HG03558 (cell line): ENCODE measurements around the gene TC2N.
"Not testable (repeated sequence)": the region's sequence is repeated elsewhere in the genome, so short reads cannot be mapped to it uniquely, and the experiment has no call there.

Experiments used
- ATAC-seq: cut with Tn5 transposase; IDR thresholded peaks from one replicate; pipeline ENCODE4 v1.9.1; 2021; ENCODE audit warnings: moderate number of reproducible peaks; ENCODE audit not compliant: unreplicated experiment; ENCODE audit errors: extremely low read depth

TC2N gene

DNA sequence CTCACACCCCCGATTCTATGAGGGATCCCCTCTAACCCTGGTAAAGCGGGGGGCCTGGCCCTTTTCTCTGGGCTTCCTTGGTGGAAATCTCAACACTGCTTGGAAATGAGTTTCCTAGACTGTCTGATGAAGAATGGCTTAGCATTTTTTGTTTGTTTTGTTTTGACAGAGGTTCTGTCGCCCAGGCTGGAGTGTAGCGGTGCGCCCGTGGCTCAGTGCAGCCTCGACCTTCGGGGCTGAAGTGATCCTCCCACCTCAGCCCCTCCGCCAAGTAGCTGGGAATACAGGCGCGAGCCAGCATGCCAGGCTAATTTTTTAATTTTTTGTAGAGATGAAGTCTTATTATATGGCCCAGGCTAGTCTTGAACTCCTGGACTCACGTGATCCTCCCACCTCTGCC lies 30.3 kb downstream of the TC2N start:
- no peak for ATAC-seq

- no peak for ATAC-seq
Observed at GRCh38 chr14:91835920-91836843, 31.2 kb downstream of the TC2N start.

DNA sequence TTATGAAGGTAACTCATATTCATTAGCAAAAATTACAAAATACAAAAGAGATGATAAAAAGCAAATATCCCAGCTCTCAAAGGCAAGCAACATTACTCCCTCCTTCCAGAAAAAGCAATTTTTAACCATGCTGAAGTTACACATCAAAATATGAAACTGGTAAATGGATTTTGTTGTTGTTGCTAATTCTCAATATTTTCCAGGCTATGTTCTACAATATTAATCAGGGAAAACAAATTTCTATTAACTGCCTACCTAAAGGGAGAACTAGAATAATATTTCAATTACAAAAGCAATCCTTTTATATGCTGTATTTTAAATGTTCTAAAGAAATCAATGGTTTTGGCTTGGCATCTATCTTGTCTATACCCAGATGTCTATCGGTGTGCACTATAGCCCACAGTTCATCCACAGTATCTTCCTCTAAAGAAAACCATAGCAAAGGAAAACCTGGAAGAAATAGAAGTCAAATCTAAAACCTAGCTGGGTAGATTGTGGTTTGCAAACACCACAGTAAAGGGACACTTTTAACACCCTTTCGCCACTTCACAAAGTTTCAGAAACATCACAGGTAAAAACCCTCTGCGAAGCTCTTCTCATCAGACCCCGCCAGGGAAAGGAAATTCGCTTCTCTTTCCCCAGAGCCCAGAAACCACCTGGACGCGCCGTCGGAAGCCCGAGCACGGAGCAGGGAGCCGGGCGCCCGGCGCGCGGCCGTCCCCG lies 32.0 kb downstream of the TC2N start:
- no peak for ATAC-seq

- no peak for ATAC-seq
Observed at GRCh38 chr14:91834571-91834970, 32.8 kb downstream of the TC2N start.

DNA sequence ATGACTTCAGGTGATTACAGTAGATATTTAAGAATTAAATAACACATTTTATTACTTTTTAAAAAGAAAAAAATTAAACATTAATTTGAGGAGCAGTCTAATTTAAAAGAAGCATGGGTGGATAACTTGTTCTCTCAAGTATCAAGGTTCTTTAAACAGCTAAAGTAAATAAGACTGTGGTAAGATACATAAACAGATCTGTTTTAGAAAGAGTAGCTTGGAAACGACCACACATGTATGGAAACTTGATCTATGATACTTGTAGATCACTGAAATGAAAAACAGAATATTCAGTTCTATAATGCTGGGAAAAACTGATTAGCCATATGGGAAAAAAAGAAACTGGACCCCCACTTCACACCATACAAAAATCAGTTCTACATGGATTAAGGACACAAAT lies 36.0 kb downstream of the TC2N start:
- ATAC-seq, result no peak

DNA sequence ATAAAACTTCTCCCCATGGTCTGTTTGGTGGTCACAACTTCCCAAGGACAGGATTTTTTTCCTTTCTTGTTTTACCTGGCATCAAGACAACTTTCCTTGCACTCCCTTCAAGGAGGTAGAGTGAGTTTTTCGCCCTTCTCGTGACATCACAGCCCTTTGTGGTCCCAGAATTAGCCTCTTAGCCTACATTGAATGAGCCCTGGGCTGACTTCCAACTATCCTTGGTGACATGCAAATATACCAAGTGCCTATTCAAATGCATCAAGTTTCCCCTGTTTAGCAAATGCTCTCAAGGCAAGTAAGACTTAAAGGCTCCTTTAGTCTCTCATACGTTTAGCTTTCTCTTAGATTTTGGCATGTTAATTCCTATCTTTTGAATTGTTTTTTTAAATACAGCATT lies 36.6 kb downstream of the TC2N start:
- ATAC-seq, result no peak

GRCh38 chr14:91829511-91829910 lies 37.8 kb downstream of the TC2N start:
- ATAC-seq, result no peak

DNA sequence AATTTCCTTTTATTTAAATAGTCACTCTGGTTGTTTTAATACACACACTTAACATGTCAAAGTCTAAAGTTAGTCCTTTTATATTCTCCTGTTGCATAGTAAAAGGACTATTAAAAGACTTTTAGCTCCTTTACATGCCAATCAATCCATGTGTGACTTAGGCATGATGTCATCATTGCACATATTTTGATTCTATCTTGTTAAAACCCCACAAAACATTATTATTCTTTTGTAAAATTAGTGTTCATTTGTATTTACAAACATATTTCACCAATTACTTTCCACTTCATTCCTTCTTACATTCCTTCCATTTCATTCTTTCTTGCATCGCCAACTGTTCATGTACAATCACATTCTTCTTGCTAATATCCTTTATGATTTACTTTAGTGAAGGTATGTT lies 39.6 kb downstream of the TC2N start:
- ATAC-seq, result no peak

- ATAC-seq, result no peak
Observed at GRCh38 chr14:91817566-91818325, 49.6 kb downstream of the TC2N start.

GRCh38 chr14:91814317-91814716 lies 53.0 kb downstream of the TC2N start:
- ATAC-seq, result no peak

GRCh38 chr14:91810699-91811098 lies 56.6 kb downstream of the TC2N start:
- ATAC-seq, result no peak

DNA sequence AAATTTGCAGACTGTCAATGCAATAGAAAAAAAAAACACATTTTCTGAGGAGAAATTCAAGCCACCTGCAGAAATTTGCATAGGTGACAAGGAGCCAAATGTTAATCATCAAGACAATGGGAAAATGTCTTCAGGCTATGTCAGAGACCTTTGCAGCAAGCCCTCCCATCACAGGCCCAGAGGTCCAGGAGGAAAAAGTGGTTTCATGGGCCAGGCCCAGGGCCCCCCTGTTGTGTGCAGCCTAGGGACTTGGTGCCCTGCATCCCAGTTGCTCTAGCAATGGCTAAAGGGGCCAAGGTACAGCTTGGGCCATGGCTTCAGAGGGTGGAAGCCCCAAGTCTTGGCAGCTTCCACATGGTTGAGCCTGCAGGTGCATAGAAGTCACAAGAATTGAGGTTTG lies 60.6 kb downstream of the TC2N start:
- no peak for ATAC-seq

DNA sequence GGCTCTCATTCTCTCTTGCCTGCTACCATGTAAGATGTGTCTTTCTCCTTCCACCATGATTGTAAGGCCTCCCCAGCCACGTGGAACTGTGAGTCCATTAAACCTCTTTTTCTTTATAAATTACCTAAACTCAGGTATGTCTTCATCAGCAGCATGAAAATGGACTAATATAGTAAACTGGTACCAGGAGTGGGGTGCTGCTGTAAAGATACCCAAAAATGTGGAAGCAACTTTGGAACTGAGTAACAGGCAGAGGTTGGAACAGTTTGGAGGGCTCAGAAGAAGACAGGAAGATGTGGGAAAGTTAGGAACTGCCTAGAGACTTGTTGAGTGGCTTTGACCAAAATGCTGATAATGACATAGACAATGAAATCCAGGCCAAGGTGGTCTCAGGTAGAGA lies 61.2 kb downstream of the TC2N start:
- ATAC-seq, result not testable (repeated sequence)

DNA sequence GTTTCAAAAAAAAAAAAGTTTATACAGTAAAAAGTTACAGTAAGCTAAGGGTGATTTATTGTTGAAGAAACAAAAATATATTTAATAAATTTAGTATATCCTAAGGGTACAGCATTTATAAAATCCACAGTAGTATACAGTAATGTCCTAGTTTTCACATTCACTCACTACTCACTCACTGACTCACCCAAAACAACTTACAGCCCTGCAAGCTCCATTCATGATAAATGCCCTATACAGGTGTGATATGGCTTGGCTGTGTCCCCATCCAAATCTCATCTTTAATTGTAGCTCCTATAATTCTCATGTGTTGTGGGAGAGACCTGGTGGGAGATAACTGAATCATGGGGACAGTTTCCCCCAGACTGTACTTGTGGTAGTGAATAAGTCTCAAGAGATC lies 61.7 kb downstream of the TC2N start:
- no peak for ATAC-seq

- ATAC-seq, result no peak
Observed at GRCh38 chr14:91801358-91801757, 66.0 kb downstream of the TC2N start.

GRCh38 chr14:91796617-91797347 lies 70.6 kb downstream of the TC2N start:
- no peak for ATAC-seq

DNA sequence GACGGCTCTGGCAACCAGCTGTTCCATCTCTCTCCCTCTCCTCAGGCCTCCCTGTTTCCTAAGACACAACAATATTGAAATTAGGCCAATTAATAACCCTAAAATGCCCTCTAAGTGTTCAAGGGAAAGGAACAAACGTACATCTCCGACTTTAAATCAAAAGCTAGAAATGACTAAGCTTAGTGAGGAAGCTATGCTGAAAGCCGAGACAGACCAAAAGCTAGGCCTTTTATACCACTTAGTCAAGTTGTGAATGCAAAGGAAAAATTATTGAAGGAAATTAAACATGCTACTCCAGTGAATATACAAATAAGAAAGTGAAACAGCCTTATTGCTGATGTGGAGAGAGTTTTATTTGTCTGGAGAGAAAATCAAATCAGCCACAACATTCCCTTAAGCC lies 73.6 kb downstream of the TC2N start:
- ATAC-seq, result no peak

- no peak for ATAC-seq
Observed at GRCh38 chr14:91786188-91786587, 81.1 kb downstream of the TC2N start.

DNA sequence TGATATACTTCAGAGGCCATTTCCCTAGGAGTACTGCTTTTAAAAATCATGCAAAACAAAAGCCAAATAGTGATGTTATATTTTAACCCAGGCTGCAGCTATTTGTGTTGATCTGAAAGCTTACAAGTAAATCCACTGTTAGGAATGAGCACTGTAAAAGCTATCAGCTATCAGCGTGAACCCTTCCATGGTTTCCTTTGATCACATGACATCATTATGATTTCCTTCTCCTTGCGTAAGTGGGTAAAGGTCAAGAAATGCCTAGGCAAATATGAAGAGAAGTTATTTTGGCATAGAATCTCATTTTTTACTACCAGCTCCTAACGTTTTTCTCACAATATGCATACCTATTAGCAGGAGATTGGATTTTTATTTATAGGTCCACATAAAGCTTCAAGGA lies 86.9 kb downstream of the TC2N start:
- no peak for ATAC-seq

- no peak for ATAC-seq
Observed at GRCh38 chr14:91778217-91778616, 89.1 kb downstream of the TC2N start.
